ENCODE data around the gene NEUROD4.
A peak's percentile ranks its signal among the peaks of the same experiment; 100 is the strongest.

NEUROD4 gene

DNA sequence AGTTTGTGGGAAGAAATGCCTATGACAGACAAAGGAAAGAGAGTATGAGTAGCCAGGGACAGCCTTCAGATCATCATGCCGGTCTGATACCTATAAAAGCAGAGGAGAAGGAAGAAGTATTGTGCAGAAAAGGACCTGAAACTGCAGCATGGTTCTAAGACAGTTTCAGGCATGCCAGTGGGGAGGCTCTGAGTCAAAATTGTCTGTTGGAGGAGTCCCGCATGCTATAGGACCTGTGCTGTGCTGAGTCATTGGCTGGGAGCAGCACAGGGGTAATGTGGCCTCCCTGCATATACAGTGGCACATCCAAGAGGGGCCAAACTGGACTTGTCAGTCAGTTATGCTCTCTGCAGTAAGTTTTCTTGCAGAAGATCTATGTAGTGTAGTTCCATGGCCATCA lies 40.7 kb downstream of the NEUROD4 start:
- no peak for DNase-seq (ENCODE audit: low spot score)

DNA sequence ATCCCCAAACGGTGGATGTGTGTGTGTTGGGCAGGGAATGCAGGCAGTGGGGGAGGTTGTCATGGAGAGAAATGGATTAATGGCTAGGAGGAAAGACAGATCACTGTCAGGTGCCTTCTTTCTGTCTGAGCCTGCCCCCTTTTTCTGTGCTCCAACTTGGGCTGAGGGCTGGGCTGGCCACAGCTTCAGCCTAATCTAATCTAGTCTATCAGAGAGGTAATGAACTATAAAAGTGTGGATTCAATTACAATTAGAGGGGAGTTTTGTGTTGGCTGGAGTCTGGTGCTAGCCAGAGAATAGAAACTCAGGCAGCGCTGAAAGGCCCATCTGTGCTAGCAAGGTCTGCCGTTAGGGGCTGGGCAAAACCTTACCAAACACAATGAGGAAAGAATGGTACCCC lies 41.2 kb downstream of the NEUROD4 start:
- DNase-seq (ENCODE audit: low spot score), result no peak

DNA sequence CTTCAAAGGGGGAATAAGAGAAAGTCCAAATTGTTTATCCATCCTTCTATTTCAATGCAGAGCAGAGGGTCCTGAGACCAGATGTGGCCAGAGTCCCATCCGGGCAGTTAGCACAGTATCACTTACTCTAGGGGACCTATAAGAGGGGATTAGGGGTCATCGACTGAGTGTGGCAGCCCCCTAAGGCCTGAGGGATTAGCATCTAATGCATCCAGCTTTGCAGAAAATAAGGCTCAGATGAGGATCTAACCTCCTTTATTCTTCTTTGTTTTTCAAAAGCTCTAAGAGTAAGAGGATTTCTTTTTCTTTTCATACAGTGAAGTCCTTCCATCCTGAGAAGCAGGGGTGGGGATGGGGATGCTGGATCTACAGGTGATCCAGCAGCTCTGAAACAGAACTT lies 43.5 kb downstream of the NEUROD4 start:
- DNase-seq (ENCODE audit: low spot score), result no peak

DNA sequence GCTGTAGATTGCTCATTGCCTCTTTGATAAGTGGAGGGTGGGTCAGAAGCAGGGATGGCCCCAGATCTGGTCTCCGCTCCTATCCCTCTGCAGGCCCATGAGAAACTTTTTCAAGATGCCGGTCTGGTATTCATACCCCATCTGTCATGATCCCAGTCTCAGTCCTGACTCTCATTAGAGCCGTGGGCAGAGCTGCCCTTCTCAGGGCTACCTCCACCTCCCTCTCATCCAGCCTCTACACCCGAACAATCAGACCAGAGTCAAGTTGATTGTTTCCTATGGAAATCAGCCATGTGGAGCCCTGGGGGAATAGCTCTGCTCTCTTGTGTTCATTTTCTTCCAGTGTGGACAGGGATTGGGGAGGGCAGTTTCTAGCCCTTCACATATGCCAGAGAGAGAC lies 45.8 kb downstream of the NEUROD4 start:
- no peak for DNase-seq (ENCODE audit: low spot score)

DNA sequence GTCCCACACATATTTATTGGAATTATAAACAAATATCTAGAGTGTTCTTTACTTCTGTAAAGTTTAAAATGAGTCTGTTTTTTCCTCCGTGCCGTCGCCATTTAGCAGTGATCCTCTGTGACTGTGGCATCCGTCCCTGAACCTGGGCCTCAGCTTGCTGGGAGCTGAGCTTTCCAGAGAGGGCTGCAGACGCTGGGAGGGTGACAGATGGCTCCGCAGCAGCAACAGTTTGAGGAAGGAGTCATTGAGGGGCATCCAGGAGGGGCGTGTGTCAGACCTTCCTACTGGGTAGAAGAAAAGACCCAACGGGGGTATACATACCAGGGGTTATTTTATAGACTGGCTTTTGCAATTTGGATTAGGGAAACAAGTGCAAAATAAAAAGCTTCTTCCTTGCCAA lies 47.9 kb downstream of the NEUROD4 start:
- no peak for DNase-seq (ENCODE audit: low spot score)

DNA sequence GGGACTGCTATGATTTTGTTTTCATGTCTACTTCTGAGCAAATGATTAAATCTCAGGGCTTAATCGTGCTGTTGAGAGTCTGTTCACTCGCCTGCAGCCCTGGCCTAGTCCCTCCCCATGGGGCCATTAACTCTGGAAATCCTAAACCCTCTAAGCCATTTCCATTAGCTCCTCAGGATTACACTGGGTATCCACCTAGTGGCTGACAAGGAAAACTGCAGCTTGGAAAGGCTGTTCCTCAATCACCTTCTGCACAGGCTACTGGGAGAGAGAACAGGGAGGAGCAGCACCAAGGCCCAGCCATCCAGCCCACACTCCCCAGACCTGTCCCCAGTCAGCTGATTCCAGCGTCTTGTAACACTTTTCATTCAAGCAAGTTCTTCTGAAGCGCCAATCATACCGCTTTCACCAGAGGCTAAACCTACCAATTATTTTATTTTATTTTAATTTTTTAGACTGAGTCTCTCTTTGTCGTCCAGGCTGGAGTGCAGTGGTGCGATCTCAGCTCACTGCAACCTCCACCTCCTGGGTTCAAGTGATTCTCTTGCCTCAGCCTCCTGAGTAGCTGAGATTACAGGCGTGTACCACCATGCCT lies 48.7 kb downstream of the NEUROD4 start:
- peak; percentile 49 for DNase-seq (ENCODE audit: low spot score)

DNA sequence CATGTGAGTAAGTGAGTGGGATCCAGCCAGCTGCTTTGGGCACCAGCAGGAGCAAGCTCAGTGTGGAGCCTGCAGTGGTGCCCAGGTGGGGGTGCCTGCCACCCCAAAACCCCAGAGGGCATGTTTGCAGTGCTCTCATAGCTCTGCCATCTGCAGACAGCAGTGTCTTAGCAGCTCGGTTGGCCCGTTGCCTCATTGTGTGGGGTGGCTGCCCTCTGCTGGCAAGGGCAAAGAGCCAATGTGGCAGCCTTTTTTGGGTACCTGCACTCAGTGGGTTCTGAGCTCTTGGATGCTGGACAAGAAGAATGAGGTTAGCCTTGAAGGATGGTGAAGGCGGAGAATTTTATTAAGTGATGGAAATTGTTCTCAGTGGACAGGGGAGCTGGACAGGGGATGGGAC lies 52.3 kb downstream of the NEUROD4 start:
- peak; percentile 60 for DNase-seq (ENCODE audit: low spot score)

DNA sequence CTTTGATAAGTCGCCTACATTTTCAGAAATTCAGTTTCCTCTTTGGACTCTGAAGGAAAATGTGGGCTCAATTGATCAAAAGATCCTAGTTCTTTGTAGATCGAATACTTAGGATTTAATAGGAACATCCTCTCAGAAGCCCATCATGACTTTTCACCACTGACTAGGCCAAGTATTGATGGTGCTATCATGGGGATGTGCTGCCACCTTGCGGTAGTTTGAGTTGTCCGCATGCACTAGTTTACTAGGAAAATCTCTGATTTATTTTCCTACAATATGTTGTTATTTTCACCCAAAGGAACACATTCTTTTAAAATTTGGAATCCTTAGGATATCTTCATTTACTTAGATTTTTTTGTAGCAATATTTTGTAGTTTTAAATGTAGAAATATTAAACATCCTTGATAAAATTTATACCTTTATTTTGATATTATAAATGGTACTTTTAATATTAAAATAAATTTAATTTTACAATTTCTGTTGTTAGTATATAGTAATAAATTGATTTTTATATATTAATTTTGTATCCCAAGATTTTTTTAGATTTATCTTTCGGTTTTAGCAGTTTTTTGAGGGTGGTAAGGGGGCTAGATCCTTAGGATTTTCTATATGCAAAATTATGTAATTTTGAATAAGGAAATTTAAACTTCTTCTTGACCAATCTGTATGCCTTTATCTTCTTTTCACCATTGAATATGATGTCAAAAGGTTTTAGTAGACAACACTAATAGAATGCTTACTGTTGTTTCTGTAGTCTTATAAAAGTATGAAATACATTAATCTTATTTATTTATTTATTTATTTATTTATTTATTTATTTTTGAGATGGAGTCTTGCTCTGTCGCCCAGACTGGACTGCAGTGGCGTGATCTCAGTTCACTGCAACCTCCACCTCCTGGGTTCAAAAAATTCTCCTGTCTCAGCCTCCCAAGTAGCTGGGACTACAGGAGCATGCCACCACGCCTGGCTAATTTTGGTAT lies 53.6 kb downstream of the NEUROD4 start:
- DNase-seq (ENCODE audit: low spot score), result peak; percentile 91

DNA sequence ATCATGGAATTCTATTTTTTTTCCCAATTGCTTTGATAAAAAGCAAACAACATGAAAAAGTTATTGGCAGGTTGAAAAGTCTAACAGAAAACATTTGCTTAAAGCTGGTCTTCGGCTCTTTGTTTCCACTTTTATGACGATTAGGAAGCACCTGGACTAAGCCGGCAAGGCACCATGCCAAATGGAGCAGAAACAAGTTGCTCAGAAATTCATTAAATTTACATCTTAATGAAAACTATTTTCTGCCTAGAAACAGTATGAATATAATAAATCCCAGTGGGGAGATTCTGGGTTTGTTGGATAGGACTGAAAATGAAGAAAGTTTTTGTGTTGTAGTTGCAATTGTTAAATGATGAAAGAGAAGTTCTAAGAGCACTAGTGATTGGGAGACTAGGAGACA lies 55.0 kb downstream of the NEUROD4 start:
- no peak for DNase-seq (ENCODE audit: low spot score)

All from Ammon's horn (tissue), 1 donor.